NCI-H2029 treated with DMSO at 0.1 percent for 48 hours (cell line): Measurements from ENCODE around the gene AHCY.
A peak's percentile ranks its signal among the peaks of the same experiment; 100 is the strongest.
"Not testable (repeated sequence)": the region's sequence is repeated elsewhere in the genome, so short reads cannot be mapped to it uniquely, and the experiment has no call there.

Source experiments
- DNase-seq: peaks from one replicate; lab custom pipeline; 2025; lab: John Stamatoyannopoulos, UW

Gene AHCY

GRCh38 chr20:34302723-34303533 is at the start of gene AHCY:
Gene AHCY (minus strand): TSS chr20:34303355. CDS start chr20:34303270, 85 bp downstream.
- DNase-seq, result peak; percentile 91

- DNase-seq, result no peak
Observed at GRCh38 chr20:34350095-34350494, 46.9 kb upstream of the AHCY start.

- no peak for DNase-seq
Observed at GRCh38 chr20:34347571-34347970, 44.4 kb upstream of the AHCY start.

DNA sequence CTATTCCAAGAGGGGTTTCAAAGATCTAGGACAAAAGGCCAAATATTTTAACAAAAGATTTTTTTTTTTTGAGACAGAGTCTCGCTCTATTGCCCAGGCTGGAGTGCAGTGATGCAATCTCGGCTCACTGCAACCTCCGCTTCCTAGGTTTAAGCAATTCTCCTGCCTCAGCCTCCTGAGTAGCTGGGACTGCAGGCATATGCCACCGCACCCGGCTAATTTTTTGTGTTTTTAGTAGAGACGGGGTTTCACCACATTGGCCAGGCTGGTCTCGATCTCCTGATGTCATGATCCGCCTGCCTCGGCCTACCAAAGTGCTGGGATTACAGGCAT is 43.3 kb upstream of the AHCY start:
- DNase-seq, result not testable (repeated sequence)

DNA sequence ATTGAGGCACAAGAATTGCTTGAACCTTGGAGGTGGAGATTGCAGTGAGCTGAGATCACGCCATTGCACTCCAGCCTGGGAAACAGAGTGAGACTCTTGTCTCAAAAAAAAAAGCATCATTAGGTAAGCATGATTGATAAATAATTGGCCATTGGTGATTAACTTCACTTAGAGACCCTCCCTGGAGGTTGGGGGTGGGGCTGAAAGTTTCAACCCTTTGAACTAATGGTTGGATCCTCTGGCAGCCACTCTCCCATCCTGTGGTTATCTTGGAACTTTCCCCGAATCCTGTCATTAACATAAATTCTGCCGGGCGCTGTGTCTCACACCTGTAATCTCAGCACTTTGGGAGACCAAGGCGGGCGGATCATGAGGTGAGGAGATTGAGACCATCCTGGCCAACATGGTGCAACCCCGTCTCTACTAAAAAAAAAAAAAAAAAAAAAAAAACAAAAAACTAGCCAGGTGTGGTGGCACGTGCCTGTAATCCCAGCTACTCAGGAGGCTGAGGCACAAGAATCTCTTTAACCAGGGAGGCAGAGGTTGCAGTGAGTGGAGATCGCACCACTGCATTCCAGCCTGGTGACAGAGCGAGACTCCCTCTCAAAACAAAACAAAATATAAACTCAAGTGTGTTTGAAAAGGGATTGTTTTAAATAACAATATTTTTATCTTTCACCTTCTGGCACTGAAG is 42.8 kb upstream of the AHCY start:
- not testable (repeated sequence) for DNase-seq

DNA sequence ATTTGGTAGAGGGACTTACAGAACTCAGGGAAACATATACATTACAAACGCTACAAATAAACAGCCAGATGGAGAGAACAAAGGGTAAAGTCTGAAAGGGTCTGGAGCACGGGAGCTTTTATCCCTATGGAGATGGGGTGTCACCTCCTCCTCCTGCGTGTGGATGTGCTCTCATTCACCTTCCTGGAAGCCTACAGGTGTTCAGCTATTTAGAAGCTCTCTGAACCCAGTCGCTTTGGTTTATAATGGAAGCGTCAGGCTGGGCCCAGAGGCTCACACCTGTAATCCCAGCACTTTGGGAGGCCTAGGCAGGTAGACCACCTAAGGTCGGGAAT is 42.2 kb upstream of the AHCY start:
- no peak for DNase-seq

DNA sequence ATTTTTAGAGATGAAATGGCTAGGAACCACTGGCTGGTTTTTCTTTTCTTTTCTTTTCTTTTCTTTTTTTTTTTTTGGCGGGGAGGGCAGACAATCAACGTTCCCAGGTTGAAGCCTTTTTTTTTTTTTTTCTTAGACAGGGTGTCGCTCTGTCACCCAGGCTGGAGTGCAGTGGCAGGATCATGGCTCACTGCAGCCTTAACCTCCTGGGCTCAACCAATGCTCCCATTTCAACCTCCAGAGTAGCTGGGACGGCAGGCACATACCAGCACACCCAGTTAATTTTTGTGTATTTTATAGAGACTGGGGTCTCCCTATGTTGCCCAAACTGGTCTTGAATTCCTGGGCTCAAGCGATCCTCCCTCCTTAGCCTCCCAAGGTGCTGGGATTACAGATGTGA is 41.1 kb upstream of the AHCY start:
- no peak for DNase-seq

DNA sequence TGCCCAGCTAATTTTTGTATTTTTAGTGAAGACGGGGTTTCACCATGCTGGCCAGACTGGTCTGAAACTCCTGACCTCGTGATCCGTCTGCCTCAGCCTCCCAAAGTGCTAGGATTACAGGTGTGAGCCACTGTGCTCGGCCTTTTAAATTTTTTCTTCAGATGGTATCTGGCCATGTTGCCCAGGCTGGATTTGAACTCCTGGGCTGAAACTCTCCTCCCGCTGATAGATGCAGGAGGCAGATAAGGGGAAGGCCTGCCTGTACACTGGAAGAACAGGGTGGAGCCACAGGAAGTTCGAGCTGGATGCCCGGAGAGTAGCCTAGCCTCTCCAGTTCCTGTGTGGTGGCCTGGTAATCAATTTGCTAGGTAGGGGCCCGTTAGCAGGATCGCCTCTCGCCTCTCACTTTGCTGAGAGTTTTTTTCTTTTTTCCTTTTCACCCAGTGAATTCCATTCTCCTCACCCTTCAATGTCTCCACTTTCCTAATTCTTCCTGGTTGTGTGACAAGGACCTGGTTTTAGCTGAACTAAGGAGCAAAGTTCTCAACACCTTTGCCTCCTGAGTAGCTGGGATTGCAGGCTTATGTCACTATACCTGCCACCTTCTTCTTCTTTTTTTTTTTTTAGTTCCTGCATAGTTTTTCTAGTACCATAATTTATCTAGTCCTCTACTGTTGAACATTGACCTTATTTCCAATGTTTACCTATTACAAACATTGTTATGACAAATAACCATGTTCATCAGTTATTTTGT is 40.5 kb upstream of the AHCY start:
- DNase-seq, result no peak

GRCh38 chr20:34341199-34341598 is 38.0 kb upstream of the AHCY start:
- DNase-seq, result not testable (repeated sequence)

DNA sequence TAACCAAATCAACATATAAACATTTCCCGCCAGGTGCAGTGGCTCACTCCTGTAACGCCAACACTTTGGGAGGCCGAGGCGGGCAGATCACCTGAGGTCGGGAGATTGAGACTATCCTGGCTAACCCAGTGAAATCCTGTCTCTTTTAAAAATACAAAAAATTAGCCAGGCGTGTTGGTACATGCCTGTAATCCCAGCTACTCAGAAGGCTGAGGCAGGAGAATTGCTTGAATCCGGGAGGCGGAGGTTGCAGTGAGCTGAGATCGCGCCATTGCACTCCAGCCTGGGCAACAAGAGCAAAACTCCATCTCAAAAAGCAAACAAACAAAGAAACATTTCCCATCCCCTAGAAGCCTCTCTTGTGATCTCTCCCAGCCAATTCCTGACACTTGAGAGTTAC is 37.6 kb upstream of the AHCY start:
- not testable (repeated sequence) for DNase-seq

GRCh38 chr20:34337982-34338726 is 35.0 kb upstream of the AHCY start:
- no peak for DNase-seq

DNA sequence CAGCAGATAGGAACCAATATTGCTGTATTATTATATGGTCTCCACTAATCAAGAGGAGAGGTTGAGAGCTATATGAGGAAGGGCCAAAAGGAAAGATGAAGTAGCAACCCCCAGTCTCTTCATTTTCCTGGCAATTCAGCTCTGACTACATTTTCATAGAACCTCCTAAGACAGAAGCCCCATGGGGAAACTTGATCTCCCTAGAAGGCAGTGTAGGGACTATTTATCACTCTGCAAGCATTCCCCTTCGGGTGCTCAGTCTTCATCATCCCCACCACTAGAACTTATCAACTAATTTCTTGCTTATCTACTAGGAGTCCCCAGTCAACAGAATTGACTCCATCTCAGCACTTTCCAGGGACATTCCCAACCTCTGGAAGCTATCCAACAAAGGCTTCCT is 34.4 kb upstream of the AHCY start:
- no peak for DNase-seq

DNA sequence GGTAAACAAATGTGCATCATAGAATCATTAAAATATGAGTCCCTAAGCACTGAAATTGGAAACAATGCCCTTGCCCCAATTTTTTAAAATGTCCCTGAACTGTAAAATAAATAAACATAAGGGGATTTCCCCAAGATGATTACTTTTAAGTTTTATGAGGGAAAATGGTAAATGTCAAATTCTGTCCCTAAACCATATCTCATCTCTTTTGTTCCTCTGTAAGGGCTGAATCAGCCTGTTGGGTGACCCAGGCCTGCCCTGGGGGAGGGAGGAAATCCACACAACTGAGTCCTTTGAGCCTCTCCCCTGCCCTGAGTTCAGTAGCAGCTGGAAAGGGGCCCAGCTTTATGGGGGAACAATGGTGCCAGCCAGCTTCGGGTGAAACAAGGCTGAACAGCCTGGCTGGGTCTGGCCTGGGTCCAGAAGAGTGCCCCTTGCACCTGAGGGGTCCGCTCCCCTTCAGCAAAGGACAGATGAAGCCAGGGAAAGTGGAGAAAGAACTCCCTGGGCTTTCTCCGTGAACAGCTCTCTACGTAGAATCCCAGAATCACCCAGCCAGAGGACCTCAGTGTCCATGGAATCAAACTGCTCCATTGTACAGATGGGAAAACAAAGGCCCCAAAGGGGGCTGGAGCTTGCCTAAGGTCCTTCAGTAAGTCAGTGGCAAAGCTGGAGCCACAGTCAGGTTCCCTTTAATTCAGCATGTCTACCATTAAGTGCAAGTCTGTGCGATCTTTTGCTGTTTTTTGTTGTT is 31.7 kb upstream of the AHCY start:
- no peak for DNase-seq

DNA sequence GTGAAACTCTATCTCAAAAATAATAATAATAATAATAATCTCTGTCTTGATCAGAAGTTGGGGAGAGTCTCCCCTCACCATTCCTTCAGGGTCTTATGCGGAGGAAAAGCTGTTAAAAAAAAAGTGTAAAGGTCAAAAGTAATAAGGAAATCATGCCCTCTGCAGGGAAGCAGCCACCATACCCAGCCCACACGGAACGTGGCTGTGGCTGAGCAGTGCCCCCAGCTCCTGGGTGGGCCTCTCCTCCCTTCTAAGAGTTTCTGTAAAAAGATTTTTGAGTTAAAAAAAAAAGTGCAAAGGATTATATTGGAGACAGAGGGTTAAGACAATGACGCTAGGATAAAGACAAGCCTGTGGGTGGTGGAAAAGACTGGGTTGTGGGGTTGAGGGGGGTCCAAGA is 30.6 kb upstream of the AHCY start:
- DNase-seq, result no peak

GRCh38 chr20:34332262-34332920 is 29.2 kb upstream of the AHCY start:
- no peak for DNase-seq

DNA sequence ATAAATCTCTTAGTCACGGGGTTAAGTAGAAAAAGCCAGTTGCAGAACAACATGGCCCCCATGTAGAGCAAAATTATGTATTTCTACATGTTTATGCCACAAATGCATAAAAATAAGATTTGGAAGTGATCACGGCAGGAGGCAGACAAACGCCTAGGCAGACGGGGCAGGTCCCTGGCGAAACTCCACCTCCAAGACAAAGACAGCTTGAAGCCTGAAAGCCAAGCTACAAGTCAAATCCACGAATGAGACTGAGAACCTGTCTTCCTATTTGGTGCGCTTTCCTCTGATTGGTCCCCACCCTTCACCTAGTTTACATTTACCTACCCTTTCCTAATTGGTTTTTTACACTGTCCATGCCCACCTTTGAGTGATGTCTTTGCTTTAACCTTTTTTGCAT is 28.7 kb upstream of the AHCY start:
- no peak for DNase-seq

DNA sequence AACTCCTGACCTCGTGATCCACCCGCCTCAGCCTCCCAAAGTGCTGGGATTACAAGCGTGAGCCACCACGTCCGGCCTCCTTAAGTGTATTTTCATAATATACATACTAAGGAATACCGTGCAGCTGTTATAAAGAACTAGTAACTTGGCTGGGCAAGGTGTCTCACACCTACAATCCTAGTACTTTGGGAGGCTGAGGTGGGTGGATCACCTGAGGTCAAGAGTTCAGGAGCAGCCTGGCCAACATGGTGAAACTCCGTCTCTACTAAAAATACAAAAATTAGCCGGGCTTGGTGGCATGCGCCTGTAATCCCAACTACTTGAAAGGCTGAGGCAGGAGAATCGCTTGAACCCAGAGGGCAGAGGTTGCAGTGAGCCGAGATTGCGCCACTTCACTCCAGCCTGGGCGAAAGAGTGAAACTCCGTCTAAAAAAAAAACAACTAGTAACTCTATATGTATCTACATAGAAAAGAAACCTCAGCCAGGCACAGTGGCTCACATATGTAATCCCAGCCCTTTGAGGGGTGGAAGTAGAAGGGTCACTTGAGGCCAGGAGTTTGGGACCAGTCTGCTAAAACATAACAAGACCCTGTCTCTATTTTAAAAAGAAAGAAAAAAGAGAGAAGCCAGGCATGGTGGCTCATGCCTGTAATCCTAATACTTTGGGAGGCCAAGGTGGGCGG is 27.8 kb upstream of the AHCY start:
- not testable (repeated sequence) for DNase-seq

GRCh38 chr20:34328928-34329677 is 25.9 kb upstream of the AHCY start:
- DNase-seq, result no peak

DNA sequence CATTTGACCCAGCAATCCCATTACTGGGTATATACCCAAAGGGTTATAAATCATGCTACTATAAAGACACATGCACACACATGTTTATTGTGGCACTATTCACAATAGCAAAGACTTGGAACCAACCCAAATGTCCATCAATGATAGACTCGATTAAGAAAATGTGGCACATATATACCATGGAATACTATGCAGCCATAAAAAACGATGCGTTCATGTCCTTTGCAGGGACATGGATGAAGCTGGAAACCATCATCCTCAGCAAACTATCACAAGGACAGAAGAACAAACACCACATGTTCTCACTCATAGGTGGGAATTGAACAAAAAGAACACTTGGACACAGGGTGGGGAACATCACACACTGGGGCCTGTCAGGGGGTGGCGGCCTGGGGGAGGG is 25.1 kb upstream of the AHCY start:
- DNase-seq, result not testable (repeated sequence)

- DNase-seq, result no peak
Observed at GRCh38 chr20:34324541-34324940, 21.4 kb upstream of the AHCY start.
